ENCODE results near the gene UFM1.

UFM1 gene

DNA sequence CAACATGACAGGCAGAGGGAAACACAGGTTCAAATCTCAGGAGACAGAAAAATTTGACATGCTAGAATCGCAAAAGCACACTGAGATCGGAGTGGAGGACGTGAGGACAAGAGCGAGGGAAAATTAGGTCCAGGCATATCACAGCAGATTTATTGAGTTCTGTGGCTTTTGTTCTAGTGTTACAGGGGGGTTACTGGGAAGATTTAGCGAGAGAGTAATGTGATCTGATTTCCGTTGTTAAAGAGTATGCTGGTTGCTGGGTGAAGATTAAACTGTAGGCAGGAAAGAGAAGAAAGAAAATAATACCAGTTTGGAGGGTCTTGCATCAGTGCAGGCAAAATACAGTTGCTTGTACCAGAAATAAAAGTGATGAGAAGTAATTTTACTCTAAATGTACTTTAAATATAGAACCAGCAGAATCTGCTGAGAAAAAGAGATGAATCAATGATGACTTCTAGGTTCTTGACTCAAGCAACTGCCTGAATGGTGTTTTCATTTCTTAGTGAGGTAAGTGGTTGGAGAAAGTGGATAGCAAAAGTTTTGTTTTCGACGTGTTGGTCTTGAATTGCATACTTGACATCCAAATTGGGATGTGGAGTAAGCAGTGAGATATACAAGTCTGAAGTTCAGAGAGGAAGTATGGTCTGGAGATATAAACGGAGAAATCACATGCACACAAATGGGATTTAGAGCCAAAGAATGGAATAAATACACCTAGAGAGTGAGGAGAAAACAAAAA lies 35.7 kb downstream of the UFM1 start:
- Histone ChIP-seq H3K9ac (no peak overlapping the region), H3K4me3 (ENCODE audit: low read depth, low read length) (no peak overlapping the region), H3K9me3 (ENCODE audit: control insufficient read depth, low read length) (no peaks in the 10 kb centered on the region), H3K4me2 (ENCODE audit: low read length) (no peak overlapping the region), H3K4me1 (no peaks in the 10 kb centered on the region), H3K36me3 (ENCODE audit: control insufficient read depth, insufficient read depth, low read length) (no peaks in the 10 kb centered on the region), H3K79me2 (no peaks in the 10 kb centered on the region), H3K27me3 (ENCODE audit: control insufficient read depth, insufficient read depth, low read length) (no peaks in the 10 kb centered on the region), H2AFZ (no peak overlapping the region), H3K27ac (no peak overlapping the region)
- TF ChIP-seq CTCF (IDR thresholded peaks at IDR 0.05): no peak

DNA sequence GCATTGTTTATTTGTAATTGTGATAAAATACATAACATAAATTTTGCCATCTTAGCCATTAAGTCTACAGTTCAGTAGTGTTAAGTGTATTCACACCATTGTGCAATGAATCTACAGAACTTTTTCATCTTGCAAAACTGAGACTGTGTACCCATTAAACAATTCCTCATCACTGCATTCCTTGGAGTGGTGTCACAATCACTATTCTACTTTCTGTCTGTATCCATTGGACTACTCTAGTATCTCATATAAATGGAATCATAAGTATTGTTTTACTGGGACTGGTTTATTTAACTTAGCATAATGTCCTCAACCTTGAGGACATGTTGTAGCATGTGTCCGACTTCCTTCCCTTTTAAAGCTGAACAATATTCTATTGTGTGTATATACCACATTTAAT lies 36.8 kb downstream of the UFM1 start:
- Histone ChIP-seq H3K27ac (no peak overlapping the region), H3K4me1 (no peaks in the 10 kb centered on the region), H3K4me3 (ENCODE audit: low read depth, low read length) (no peak overlapping the region), H3K4me2 (ENCODE audit: low read length) (no peak overlapping the region), H3K27me3 (ENCODE audit: control insufficient read depth, insufficient read depth, low read length) (no peaks in the 10 kb centered on the region), H2AFZ (no peak overlapping the region), H3K9me3 (ENCODE audit: control insufficient read depth, low read length) (no peaks in the 10 kb centered on the region), H3K9ac (no peak overlapping the region), H3K36me3 (ENCODE audit: control insufficient read depth, insufficient read depth, low read length) (no peaks in the 10 kb centered on the region), H3K79me2 (no peaks in the 10 kb centered on the region)
- no peak for TF ChIP-seq CTCF (IDR thresholded peaks at IDR 0.05)

DNA sequence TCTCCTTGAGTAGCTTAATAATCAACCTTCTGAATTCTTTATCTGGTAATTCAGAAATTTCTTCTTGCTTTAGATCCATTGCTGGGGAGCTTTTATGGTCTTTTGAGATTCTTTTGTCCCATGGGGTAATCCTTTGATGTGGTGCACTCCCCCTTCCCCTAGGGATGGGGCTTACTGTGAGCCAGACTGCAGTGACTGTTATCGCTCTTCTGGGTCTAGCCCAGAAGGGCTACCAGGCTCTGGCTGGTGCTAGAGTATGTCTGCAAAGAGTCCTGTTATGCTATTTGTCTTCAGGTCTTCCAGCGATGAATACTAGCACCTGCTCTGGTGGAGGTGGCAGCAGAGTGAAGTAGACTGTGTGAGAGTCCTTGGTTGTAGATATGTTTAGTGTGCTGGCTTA lies 41.7 kb downstream of the UFM1 start:
- no peaks in the 10 kb centered on the region for H3K36me3 ChIP-seq (ENCODE audit: control insufficient read depth, insufficient read depth, low read length)
- H3K4me1 ChIP-seq: no peaks in the 10 kb centered on the region
- no peak for TF ChIP-seq CTCF (IDR thresholded peaks at IDR 0.05)
- H3K27ac ChIP-seq: no peak overlapping the region
- H3K79me2 ChIP-seq: no peaks in the 10 kb centered on the region
- H2AFZ ChIP-seq: no peak overlapping the region
- no peaks in the 10 kb centered on the region for H3K27me3 ChIP-seq (ENCODE audit: control insufficient read depth, insufficient read depth, low read length)
- no peak overlapping the region for H3K4me3 ChIP-seq (ENCODE audit: low read depth, low read length)
- no peak overlapping the region for H3K4me2 ChIP-seq (ENCODE audit: low read length)
- no peak overlapping the region for H3K9ac ChIP-seq
- no peaks in the 10 kb centered on the region for H3K9me3 ChIP-seq (ENCODE audit: control insufficient read depth, low read length)

GRCh38 chr13:38394777-38395496 lies 45.3 kb downstream of the UFM1 start:
- no peak overlapping the region for H3K27ac ChIP-seq
- H3K9me3 ChIP-seq (ENCODE audit: control insufficient read depth, low read length): no peaks in the 10 kb centered on the region
- H3K9ac ChIP-seq: no peak overlapping the region
- no peak for TF ChIP-seq CTCF (IDR thresholded peaks at IDR 0.05)
- H3K27me3 ChIP-seq (ENCODE audit: control insufficient read depth, insufficient read depth, low read length): no peaks in the 10 kb centered on the region
- H2AFZ ChIP-seq: no peak overlapping the region
- no peaks in the 10 kb centered on the region for H3K4me1 ChIP-seq
- no peak overlapping the region for H3K4me3 ChIP-seq (ENCODE audit: low read depth, low read length)
- H3K36me3 ChIP-seq (ENCODE audit: control insufficient read depth, insufficient read depth, low read length): no peaks in the 10 kb centered on the region
- no peaks in the 10 kb centered on the region for H3K79me2 ChIP-seq
- no peak overlapping the region for H3K4me2 ChIP-seq (ENCODE audit: low read length)

DNA sequence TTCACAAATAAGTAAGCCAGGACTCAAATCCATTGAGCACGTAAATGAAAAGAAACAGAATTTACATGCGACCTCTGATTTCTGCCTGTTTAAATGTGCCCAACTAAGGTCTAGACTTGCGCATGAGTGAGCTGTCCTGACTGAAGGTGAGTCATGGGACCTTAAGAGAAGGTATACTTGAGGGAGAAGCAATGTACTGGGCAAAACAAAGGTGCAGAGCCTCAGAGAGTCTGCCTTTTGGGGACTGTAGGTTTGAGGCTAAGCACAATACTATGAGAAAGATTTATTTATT lies 45.8 kb downstream of the UFM1 start:
- Histone ChIP-seq H3K4me3 (ENCODE audit: low read depth, low read length) (no peak overlapping the region), H2AFZ (no peak overlapping the region), H3K27me3 (ENCODE audit: control insufficient read depth, insufficient read depth, low read length) (no peaks in the 10 kb centered on the region), H3K9me3 (ENCODE audit: control insufficient read depth, low read length) (no peaks in the 10 kb centered on the region), H3K4me2 (ENCODE audit: low read length) (no peak overlapping the region), H3K4me1 (no peaks in the 10 kb centered on the region), H3K9ac (no peak overlapping the region), H3K36me3 (ENCODE audit: control insufficient read depth, insufficient read depth, low read length) (no peaks in the 10 kb centered on the region), H3K27ac (no peak overlapping the region), H3K79me2 (no peaks in the 10 kb centered on the region)
- TF ChIP-seq CTCF (IDR thresholded peaks at IDR 0.05): no peak
